SIG-M5 treated with dmso at 0.1 percent for 504 hours (cell line): ENCODE measurements around the gene RRM2.
A peak's percentile ranks its signal among the peaks of the same experiment; 100 is the strongest.

Source experiments
- DNase-seq: peaks from one replicate; lab custom pipeline; 2025; ENCODE audit not compliant: unreplicated experiment; lab: John Stamatoyannopoulos, UW

Gene RRM2

DNA sequence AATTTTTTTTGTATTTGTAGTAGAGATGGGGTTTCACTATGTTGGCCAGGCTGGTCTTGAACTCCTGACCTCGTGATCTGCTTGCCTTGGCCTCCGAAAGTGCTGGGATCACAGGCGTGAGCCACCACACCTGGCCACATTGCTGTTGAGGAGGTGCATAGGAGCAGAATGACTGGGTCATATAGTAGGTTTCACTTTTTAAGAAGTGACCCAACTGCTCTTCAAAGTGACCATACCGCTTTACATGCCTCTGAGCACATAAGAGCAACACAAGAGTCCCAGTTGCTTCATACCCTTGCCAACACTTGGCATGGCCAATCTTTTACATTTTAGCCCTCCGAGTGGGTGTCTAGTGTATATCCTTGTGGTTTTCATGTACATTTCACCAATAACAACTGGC lies 28.9 kb downstream of the RRM2 start:
- DNase-seq = no peak

- no peak for DNase-seq
These were observed 34.8 kb downstream of the RRM2 start for GRCh38 chr2:10157293-10157692.

DNA sequence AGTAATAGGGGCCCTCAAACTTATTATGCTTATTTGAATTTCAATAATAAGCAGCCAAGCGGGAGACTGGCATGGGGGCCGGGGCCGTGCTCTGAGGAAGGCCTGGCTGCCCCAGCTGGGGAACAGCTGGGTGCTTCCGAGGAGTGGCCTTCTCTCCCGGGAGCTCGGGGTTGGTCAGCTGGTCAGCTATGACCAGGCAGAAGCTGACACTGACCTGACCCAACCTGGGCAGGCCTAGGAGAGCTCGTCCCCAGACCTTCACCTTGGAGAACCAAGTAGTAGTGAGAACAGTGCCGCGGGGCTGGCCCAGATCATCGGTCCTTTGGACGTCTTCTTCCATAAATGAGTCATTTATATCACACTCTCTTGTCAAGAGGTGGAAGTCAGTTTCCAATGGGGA lies 36.1 kb downstream of the RRM2 start:
- no peak for DNase-seq

DNA sequence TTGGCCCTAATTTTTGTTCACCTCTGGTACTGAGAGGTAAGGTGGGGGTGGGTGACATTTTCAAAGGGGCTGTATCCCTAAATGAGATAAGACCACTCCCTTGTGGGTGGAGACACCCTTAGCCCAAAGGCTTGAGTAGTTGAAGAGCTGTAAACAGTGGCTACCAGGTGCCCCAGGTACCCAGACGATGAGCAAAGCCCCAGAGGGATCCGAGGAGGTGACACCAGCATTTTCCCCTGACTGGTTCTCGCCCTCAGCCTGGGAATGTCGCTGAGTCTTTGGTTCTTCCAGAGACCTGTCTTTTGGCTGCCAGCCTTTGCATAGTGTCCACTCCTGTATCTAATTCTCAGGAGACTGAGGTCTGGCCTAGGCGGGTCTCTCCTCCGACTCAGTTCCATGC lies 36.5 kb downstream of the RRM2 start:
- no peak for DNase-seq

- DNase-seq = no peak
These were observed 37.1 kb downstream of the RRM2 start for GRCh38 chr2:10159581-10160131.

GRCh38 chr2:10160203-10160955 lies 37.8 kb downstream of the RRM2 start:
- no peak for DNase-seq

DNA sequence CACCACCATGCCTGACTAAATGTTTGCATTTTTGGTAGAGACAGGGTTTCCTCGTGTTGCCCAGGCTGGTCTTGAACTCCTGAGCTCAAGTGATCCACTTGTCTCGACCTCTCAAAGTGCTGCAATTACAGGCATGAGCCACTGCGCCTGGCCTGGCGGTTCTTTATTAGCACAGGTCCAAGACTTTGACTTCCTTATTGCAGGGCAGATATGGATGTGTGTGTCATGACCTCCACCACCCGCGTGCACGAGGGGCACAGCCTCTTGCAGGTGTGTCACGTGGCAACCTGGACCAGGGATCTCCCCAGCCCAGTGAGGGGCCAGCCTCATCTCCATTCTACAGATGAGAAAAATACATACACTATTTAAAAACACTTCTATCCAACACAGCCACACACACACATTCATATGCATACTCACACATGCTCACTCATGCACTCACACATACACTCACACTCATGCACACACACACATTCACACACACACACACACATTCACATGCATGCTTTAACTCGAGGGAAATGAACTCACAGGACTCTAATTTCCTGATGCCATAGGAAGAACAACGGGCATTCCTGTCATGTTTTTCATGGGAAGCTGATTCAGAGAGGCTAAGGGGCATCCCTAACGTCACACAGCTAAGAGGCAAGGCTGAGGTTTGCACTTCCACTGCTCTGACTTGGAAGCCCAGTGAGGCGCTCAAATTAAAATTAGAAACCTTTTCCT lies 38.8 kb downstream of the RRM2 start:
- DNase-seq = no peak

DNA sequence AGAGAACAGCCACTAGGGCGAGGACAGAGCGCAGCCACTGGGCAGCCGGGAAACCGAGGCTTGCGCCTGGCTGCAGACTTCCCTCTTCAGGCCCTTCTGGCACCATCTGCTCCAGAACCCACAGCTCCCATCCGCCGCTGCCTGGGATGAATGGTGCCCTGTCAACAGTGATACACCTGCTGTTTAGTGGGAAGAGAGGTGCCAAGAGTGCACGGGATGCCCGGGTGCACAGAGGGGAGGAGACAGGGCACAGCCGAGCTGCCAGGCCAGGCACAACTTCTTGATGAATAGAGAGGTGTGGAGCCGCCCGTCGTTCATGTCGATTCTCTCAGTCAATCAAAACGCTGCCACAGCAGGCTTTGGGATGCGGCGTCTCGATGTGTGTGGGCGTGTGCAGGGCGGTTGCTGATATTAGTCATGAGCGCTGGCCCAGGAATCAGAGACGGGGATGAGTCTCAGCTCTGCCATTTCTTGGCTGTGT lies 39.5 kb downstream of the RRM2 start:
- DNase-seq = no peak

DNA sequence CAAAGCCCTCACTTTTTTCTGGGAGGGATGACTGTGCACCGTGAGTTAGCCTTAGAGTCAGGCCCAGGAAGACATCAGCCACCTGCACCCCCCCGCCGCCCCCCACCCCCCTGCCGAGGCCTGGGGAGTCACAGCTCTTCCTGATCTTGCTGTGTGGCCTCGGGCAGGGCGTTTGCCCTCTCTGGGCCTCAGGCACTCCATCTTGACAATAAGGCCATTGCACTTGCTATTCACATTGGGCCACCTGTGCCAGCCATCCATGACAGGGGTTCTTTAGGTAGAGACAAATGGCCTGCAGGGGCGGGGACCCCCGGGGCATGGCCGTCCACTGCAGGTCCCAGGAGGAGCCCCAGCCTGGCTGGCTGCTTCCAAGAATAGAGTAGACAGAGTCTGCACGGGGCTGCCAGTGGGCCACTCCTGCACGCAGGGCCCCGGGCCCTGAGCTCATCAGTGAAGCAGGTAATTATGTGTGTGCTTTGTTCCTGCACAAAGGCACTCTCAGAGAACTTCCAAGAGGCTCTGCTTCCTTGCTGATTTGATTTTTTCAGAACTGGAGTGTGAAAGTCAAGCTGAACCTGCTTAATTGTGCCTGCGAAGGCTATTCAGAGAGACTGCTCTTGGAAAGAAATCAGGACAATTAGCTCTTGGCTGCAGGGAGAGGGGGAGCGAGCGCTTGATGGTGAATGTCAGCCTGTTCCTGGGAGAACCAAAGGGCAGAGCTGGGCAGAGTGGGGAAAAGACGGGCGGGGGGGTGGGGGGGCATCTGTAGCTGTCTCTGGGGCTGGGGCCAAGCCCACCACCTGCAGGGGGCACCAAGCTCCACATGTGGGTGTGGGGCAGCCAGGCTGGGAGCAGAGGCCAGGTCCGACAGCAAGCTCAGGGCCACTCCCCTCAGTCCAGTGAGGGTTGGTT lies 40.3 kb downstream of the RRM2 start:
- DNase-seq = no peak

DNA sequence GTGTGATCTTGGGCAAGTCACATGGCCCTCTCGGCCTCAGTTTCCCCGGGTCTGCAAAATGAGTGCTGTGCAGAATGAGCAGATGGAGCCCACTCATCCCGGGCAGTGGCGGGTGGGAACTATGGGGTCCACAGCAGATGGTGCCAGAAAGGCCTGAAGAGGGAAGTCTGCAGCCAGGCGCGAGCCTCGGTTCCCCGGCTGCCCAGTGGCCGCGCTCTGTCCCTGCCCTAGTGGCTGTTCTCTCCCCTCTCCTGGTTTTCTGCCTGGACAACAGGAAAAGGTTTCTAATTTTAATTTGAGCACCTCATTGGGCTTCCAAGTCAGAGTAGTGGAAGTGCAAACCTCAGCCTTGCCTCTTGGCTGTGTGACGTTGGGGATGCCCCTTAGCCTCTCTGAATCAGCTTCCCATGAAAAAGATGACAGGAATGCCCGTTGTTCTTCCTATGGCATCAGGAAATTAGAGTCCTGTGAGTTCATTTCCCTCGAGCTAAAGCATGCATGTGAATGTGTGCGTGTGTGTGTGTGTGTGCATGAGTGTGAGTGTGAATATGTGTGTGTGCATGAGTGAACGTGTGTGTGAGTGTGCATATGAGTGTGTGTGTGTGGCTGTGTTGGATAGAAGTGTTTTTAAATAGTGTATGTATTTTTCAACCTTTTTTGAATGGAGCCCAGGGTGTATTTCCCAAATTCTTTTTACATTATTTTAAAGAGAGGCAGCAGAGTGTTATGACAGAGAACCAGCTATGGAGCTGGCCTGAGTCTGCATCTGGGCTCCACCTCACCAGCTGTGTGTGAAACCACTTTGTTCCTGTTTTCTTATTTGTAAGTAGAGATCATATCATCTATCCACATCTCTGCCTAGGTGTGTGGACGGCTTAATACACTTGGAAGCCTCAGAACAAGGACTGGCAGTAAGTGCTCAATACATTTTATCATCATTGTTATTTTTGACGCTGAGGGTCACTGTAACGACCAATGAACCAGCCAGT lies 41.3 kb downstream of the RRM2 start:
- DNase-seq = peak; percentile 25

DNA sequence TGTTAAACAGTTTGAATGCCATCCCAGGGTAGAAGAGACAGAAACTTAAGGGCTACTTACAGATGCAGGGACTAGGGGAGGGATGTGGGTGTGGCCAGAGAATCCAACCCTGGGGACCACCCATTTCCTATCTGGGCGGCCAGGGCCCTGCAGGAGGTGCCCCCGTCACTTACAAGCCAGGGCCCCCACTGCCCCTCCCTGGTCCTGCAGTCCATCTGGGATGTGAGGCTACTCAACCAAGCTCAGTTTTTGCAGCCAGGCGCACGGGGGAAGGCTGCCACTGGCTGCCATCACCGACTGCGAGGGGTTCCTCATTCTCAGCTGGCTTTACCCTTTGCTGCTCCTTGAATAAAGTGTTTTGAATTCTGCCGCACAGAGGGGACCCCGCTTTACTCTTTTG lies 42.1 kb downstream of the RRM2 start:
- DNase-seq = no peak

- DNase-seq = no peak
These were observed 42.7 kb downstream of the RRM2 start for GRCh38 chr2:10165282-10165681.

- DNase-seq = no peak
These were observed 43.5 kb downstream of the RRM2 start for GRCh38 chr2:10165861-10166675.

DNA sequence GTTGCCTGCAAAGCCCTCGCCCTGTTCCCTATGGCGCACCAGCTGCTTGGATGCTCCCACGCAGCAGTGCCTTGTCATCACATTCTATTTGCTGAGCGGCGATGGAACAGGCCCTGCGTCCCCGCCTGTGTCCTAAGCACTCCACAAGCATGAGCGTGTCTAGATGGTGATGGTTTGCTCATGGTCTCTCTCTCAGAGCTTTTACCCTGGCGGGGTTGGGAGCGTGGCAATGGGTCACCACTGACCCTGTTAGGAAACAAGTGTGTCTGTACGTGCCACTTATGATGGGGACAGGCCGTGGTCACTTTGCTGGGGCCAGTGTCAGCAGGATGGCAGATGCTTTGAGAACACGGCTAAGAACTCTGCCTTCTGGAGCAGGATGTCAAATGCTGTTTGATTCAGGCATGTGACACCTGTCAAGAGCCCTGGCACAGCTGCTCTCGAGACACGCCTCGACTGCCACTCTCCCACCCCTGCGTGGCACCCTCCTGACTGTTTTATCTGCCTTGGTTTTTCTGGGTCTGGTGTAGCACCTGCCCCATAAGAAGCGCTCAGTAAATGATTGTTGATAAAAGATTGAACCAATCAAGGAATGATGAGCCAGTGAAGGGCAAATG lies 44.2 kb downstream of the RRM2 start:
- DNase-seq = no peak

DNA sequence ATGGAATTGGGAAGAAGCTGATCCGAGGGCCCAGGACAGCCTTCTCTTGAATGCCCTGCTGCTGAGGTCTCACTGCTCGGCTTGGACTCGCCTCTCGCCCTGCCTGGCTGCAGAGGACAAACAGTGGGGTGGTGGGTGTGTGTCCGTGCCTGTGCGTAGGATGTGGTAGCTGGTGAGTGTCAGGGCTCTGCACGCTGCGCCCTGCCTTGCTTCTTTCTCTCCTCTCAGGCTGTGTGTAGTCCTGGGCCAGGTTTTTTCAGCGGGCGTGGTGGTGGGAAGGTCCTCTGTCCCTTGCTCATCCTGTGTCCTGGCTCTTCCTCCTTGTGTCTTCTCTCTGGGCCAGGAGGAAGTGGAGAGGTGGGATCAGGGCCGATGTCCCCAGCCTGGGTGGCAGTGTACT lies 44.8 kb downstream of the RRM2 start:
- no peak for DNase-seq

GRCh38 chr2:10168221-10168620 lies 45.7 kb downstream of the RRM2 start:
- DNase-seq = no peak

GRCh38 chr2:10169053-10169578 lies 46.6 kb downstream of the RRM2 start:
- DNase-seq = no peak

GRCh38 chr2:10169581-10169980 lies 47.0 kb downstream of the RRM2 start:
- DNase-seq = no peak
